Measurements from ENCODE around the gene TRIM72. TPM values are rescaled to one million over a fixed set of nuclear protein-coding genes. Genes with fewer than 3 reads are reported as not detected.

TRIM72 gene
- total and polyA plus RNA-seq, 9 of the 15 experiments (the other 6 are each of a cell fraction or from before 2014, with no cell fraction given), result under 0.01 TPM; not detected in 8

DNA sequence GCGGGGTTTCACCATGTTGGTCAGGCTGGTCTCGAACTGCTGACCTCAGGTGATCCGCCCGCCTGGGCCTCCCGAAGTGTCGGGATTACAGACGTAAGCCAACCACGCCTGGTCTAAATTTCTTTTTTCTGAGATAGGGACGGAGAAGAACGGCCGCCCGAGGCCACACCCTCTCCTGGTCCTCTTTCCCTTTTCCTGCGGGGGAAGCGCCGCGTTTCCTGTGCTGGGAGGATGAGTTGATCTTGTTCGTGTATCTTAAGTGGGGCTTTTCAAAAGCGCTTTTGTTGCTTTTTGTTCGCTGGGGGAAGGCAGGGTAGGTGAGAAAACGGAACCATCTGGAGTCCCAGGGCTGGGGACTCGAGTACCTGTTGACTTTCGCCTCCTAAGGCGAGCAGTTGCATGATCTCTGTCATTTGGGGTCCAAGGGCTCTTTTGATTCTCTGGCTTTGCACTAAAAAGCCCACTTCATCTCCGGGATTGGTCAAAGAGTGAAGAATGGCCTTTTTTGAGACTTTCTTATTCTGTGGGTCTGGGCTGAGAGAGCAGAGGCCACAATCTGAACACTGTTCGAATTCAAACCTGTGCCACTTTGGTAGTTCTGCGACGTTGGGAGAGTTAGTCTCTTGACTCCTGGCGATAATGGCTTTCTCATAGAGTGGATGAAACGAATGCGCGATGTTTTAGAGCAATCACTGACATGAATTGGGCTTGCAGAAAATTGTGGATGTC lies 32.7 kb upstream of the TRIM72 start (continued):
- TF ChIP-seq MCM3 (IDR thresholded peaks at IDR 0.05) (no peak), HSF4 (CRISPR knock-in tag; IDR thresholded peaks at IDR 0.05; ENCODE audit: borderline replicate concordance) (no peak), GABPA (tag; conservative IDR thresholded peaks at IDR 0.05; ENCODE audit: low read depth) (peak; percentile 35; the same call in 1 of the 2 replicates), CHD1 (IDR thresholded peaks at IDR 0.05; ENCODE audit: low read length) (peak; percentile 65), STAG1 (CRISPR knock-in tag; IDR thresholded peaks at IDR 0.05; ENCODE audit: borderline replicate concordance) (peak; percentile 19; the same call in 1 of the 2 replicates), SNRNP70 (optimal IDR thresholded peaks at IDR 0.05; ENCODE audit: low read depth, low read length) (no peak), SRSF9 (IDR thresholded peaks at IDR 0.05; ENCODE audit: borderline replicate concordance, low read depth, low read length) (no peak), ZNF23 (CRISPR knock-in tag; IDR thresholded peaks at IDR 0.05) (no peak), DPF2 (IDR thresholded peaks at IDR 0.05) (no peak), EP400 (IDR thresholded peaks at IDR 0.05) (no peak), FOXJ2 (tag; IDR thresholded peaks at IDR 0.05) (no peak), ZNF668 (CRISPR knock-in tag; IDR thresholded peaks at IDR 0.05) (no peak), CCNT2 (IDR thresholded peaks at IDR 0.05; ENCODE audit: borderline replicate concordance, extremely low read depth, insufficient read length, low read depth, low read length) (no peak), HNRNPLL (IDR thresholded peaks at IDR 0.05; ENCODE audit: low read depth, low read length, poor library complexity, severe bottlenecking) (no peak), SMARCA4 (IDR thresholded peaks at IDR 0.05) (no peak; the same call in 1 of the 2 replicates), ELF1 (tag; IDR thresholded peaks at IDR 0.05) (no peak), ZNF12 (CRISPR knock-in tag; IDR thresholded peaks at IDR 0.05) (0 out of 2 replicates have a peak, but pooled peaks have one; percentile 18), MXI1 (IDR thresholded peaks at IDR 0.05; ENCODE audit: low read depth, low read length) (no peak), CSDE1 (IDR thresholded peaks at IDR 0.05) (no peak)
- TF ChIP-seq, protein P1, sequence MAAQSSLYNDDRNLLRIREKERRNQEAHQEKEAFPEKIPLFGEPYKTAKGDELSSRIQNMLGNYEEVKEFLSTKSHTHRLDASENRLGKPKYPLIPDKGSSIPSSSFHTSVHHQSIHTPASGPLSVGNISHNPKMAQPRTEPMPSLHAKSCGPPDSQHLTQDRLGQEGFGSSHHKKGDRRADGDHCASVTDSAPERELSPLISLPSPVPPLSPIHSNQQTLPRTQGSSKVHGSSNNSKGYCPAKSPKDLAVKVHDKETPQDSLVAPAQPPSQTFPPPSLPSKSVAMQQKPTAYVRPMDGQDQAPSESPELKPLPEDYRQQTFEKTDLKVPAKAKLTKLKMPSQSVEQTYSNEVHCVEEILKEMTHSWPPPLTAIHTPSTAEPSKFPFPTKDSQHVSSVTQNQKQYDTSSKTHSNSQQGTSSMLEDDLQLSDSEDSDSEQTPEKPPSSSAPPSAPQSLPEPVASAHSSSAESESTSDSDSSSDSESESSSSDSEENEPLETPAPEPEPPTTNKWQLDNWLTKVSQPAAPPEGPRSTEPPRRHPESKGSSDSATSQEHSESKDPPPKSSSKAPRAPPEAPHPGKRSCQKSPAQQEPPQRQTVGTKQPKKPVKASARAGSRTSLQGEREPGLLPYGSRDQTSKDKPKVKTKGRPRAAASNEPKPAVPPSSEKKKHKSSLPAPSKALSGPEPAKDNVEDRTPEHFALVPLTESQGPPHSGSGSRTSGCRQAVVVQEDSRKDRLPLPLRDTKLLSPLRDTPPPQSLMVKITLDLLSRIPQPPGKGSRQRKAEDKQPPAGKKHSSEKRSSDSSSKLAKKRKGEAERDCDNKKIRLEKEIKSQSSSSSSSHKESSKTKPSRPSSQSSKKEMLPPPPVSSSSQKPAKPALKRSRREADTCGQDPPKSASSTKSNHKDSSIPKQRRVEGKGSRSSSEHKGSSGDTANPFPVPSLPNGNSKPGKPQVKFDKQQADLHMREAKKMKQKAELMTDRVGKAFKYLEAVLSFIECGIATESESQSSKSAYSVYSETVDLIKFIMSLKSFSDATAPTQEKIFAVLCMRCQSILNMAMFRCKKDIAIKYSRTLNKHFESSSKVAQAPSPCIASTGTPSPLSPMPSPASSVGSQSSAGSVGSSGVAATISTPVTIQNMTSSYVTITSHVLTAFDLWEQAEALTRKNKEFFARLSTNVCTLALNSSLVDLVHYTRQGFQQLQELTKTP (IDR thresholded peaks at IDR 0.05; ENCODE audit: low read depth in 1 of 2, partially characterized antibody in 2 of 2), result no peak
- TF ChIP-seq, protein P2, sequence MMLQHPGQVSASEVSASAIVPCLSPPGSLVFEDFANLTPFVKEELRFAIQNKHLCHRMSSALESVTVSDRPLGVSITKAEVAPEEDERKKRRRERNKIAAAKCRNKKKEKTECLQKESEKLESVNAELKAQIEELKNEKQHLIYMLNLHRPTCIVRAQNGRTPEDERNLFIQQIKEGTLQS (IDR thresholded peaks at IDR 0.05), result no peak
- TF ChIP-seq, protein P2 (CRISPR knock-in tag; conservative IDR thresholded peaks at IDR 0.05), result 0 out of 2 replicates have a peak, but pooled peaks have one; percentile 1
- TF ChIP-seq, protein P3, sequence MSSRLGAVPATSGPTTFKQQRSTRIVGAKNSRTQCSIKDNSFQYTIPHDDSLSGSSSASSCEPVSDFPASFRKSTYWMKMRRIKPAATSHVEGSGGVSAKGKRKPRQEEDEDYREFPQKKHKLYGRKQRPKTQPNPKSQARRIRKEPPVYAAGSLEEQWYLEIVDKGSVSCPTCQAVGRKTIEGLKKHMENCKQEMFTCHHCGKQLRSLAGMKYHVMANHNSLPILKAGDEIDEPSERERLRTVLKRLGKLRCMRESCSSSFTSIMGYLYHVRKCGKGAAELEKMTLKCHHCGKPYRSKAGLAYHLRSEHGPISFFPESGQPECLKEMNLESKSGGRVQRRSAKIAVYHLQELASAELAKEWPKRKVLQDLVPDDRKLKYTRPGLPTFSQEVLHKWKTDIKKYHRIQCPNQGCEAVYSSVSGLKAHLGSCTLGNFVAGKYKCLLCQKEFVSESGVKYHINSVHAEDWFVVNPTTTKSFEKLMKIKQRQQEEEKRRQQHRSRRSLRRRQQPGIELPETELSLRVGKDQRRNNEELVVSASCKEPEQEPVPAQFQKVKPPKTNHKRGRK (tag; IDR thresholded peaks at IDR 0.05), result no peak

Data from K562 (cell line).